OCI-LY1 (cell line): Measurements from ENCODE around the gene PARL.

Source experiments
- H2AFZ ChIP-seq: fragments of 200-600 bp; sonication (generic), shearing (Covaris generic); 2 replicates; pipeline ENCODE4 v1.6.0; 2014; ENCODE audit warnings: antibody characterized with exemption, mild to moderate bottlenecking, low read length
- H3F3A ChIP-seq: fragments of 200-600 bp; sonication (generic), shearing (Covaris generic); 2 replicates; pipeline ENCODE4 v1.6.0; 2014; ENCODE audit warnings: mild to moderate bottlenecking, antibody characterized with exemption, low read length, moderate library complexity; ENCODE audit not compliant: insufficient read depth
- H3K27ac ChIP-seq: fragments of 200-600 bp; sonication (generic); 2 replicates; pipeline ENCODE4 v1.5.1; 2014; ENCODE audit warnings: low read length, mixed run types, mild to moderate bottlenecking, low read depth; ENCODE audit not compliant: poor library complexity, severe bottlenecking
- H3K27me3 ChIP-seq: fragments of 200-600 bp; sonication (generic); 2 replicates; pipeline ENCODE4 v1.6.0; 2014; ENCODE audit warnings: antibody characterized with exemption, mild to moderate bottlenecking, low read length, moderate library complexity; ENCODE audit not compliant: insufficient read depth
- H3K36me3 ChIP-seq: fragments of 200-600 bp; sonication (generic); 2 replicates; pipeline ENCODE4 v1.6.1; 2014; ENCODE audit warnings: mild to moderate bottlenecking, antibody characterized with exemption, low read length, moderate library complexity, mixed read lengths; ENCODE audit not compliant: insufficient read depth
- H3K4me1 ChIP-seq: fragments of 200-600 bp; sonication (generic); 2 replicates; pipeline ENCODE4 v1.5.1; 2014; ENCODE audit warnings: mild to moderate bottlenecking, low read length, moderate library complexity; ENCODE audit not compliant: insufficient read depth, severe bottlenecking
- H3K4me2 ChIP-seq: fragments of 200-600 bp; sonication (generic), shearing (Covaris generic); 2 replicates; pipeline ENCODE4 v1.6.1; 2014; ENCODE audit warnings: low read length
- H3K4me3 ChIP-seq: fragments of 200-600 bp; sonication (generic); 2 replicates; pipeline ENCODE4 v1.5.1; 2014; ENCODE audit warnings: low read length, low read depth, mild to moderate bottlenecking, mixed read lengths; ENCODE audit not compliant: poor library complexity, severe bottlenecking
- H3K79me2 ChIP-seq: fragments of 200-600 bp; shearing (Covaris generic); 2 replicates; pipeline ENCODE4 v1.6.1; 2016; ENCODE audit warnings: mixed run types, low read length, mixed read lengths; ENCODE audit not compliant: insufficient read depth
- H3K9ac ChIP-seq: fragments of 200-600 bp; sonication (generic), shearing (Covaris generic); 2 replicates; pipeline ENCODE4 v1.6.1; 2014; ENCODE audit warnings: mild to moderate bottlenecking, low read length, mixed read lengths
- H3K9me2 ChIP-seq: fragments of 200-600 bp; sonication (generic), shearing (Covaris generic); 2 replicates; pipeline ENCODE4 v1.6.1; 2014; ENCODE audit warnings: low read depth, mild to moderate bottlenecking, low read length, mixed read lengths
- H3K9me3 ChIP-seq: fragments of 200-600 bp; shearing (Covaris generic); 2 replicates; pipeline ENCODE4 v1.6.1; 2014; ENCODE audit warnings: low read length, mixed read lengths
- H4K20me1 ChIP-seq: fragments of 200-600 bp; sonication (generic), shearing (Covaris generic); 2 replicates; pipeline ENCODE4 v1.6.0; 2016; ENCODE audit warnings: mild to moderate bottlenecking, low read length; ENCODE audit not compliant: insufficient read depth
- EZH2 ChIP-seq: fragments of 200-600 bp; sonication (generic), shearing (Covaris generic); IDR thresholded peaks from 2 replicates; pipeline ENCODE4 v1.8.0; 2017; ENCODE audit warnings: borderline replicate concordance, mixed run types, mild to moderate bottlenecking, antibody characterized with exemption, low read length, moderate library complexity, mixed read lengths
- TF ChIP-seq, protein P1 (sequence below): fragments of 200-600 bp; sonication (generic), shearing (Covaris generic); IDR thresholded peaks from 2 replicates; pipeline ENCODE4 v1.5.1; 2017; ENCODE audit warnings: mild to moderate bottlenecking, antibody characterized with exemption, low read length, moderate library complexity, mixed read lengths

PARL gene

DNA sequence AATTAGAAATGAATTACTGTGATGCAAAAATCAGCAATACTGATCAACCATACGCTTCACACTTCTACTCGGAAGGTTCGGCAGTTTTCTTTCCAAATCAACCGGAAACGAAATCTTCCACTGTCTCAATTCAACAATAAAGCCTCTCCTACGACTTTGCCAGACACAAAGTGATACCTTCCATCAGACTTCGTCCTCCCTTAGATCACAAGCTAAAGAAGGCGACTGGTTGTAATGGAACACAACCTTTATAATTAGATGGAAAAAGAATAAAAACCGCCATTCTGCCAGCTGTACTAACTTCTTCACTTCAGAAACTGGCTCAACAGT is 618 bp downstream of the PARL start:
- Histone ChIP-seq H3K9ac (peak overlapping the region; percentile 90), H4K20me1 (no peaks in the 10 kb centered on the region), H3K4me2 (peak overlapping the region; percentile 98), H2AFZ (no peak overlapping the region), H3K9me3 (no peaks in the 10 kb centered on the region), H3F3A (no peaks in the 10 kb centered on the region), H3K79me2 (peaks cover 51% of the 10 kb centered on the region), H3K36me3 (peaks cover 11% of the 10 kb centered on the region; the same call in 1 of the 2 replicates), H3K9me2 (no peaks in the 10 kb centered on the region), H3K4me1 (peaks cover 22% of the 10 kb centered on the region), H3K27me3 (no peaks in the 10 kb centered on the region), H3K4me3 (peak overlapping the region; percentile 85), H3K27ac (peak overlapping the region; percentile 84)
- TF ChIP-seq EZH2 = no peak
- TF ChIP-seq, protein P1, sequence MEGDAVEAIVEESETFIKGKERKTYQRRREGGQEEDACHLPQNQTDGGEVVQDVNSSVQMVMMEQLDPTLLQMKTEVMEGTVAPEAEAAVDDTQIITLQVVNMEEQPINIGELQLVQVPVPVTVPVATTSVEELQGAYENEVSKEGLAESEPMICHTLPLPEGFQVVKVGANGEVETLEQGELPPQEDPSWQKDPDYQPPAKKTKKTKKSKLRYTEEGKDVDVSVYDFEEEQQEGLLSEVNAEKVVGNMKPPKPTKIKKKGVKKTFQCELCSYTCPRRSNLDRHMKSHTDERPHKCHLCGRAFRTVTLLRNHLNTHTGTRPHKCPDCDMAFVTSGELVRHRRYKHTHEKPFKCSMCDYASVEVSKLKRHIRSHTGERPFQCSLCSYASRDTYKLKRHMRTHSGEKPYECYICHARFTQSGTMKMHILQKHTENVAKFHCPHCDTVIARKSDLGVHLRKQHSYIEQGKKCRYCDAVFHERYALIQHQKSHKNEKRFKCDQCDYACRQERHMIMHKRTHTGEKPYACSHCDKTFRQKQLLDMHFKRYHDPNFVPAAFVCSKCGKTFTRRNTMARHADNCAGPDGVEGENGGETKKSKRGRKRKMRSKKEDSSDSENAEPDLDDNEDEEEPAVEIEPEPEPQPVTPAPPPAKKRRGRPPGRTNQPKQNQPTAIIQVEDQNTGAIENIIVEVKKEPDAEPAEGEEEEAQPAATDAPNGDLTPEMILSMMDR = no peak

DNA sequence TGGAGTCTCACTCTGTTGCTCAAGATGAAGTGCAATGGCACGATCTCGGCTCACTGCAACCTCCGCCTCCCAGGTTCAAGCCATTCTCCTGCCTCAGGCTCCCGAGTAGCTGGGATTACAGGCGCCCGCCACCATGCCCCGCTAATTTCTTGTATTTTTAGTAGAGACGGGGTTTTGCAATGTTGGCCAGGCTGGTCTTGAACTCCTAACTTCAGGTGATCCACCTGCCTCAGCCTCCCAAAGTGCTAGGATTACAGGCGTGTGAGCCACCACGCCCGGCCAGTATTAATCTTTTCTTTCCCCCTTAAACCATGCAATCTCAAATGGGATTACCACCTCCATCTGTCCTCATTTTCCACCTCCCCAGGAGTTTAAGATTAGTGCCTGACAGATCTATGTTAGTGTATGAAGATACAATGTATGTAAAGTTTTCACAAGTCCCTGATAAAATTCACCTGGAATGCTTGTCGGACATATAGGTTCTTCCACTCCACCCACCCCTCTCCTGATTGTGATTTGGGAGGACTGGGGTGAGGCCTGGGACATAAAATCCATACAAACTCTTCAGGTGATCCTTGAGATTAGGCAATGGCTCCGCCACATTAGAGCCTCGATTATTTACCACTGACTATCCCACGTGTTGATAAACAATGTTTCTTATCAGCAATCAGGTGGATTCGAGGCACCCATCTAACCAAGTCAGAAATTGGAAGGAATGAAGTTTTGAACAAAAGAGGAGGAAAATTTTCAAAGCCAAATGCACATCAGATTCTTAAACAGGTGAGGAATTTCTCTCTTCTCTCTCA is 1.2 kb downstream of the PARL start:
- Histone ChIP-seq H3K9me3 (no peaks in the 10 kb centered on the region), H3K4me2 (peak overlapping the region; percentile 98), H3K9me2 (no peaks in the 10 kb centered on the region), H3K27me3 (no peaks in the 10 kb centered on the region), H4K20me1 (no peaks in the 10 kb centered on the region), H3K27ac (peak overlapping the region; percentile 84), H2AFZ (no peak overlapping the region), H3K36me3 (peaks cover 13% of the 10 kb centered on the region; the same call in 1 of the 2 replicates), H3K4me3 (peak overlapping the region; percentile 85), H3K79me2 (peaks cover 57% of the 10 kb centered on the region), H3K9ac (peak overlapping the region; percentile 90), H3F3A (no peaks in the 10 kb centered on the region), H3K4me1 (peaks cover 22% of the 10 kb centered on the region)
- TF ChIP-seq, protein P1 = no peak
- TF ChIP-seq EZH2 = no peak

DNA sequence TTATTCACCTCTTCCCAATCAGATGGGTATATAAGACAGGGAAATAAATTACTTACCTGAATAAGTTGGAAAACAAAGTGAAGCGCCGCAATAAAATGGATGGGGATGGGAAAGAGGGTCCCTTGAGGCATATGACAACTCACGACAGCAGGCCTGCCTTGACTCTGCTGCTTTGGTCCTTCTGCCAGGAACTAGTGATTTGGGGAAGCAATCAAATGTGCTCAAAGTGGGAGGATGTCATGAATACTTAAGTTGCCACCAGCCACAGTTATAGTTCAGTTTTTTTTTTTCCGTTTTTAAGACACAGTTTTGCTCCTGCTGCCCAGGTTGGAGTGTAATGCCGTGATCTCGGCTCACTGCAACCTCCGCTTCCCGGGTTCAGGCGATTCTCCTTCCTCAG is 4.6 kb downstream of the PARL start:
- H4K20me1 ChIP-seq = no peaks in the 10 kb centered on the region
- TF ChIP-seq, protein P1 = no peak
- no peak for TF ChIP-seq EZH2
- H3K36me3 ChIP-seq = peaks cover 32% of the 10 kb centered on the region; the same call in 1 of the 2 replicates
- H3K9me2 ChIP-seq = no peaks in the 10 kb centered on the region
- H2AFZ ChIP-seq = no peak overlapping the region
- H3F3A ChIP-seq = no peaks in the 10 kb centered on the region
- H3K27ac ChIP-seq = no peak overlapping the region
- no peak overlapping the region for H3K4me3 ChIP-seq
- no peaks in the 10 kb centered on the region for H3K27me3 ChIP-seq
- no peak overlapping the region for H3K4me2 ChIP-seq
- peaks cover 19% of the 10 kb centered on the region for H3K4me1 ChIP-seq
- H3K9me3 ChIP-seq = no peaks in the 10 kb centered on the region
- H3K9ac ChIP-seq = no peak overlapping the region
- peaks cover 82% of the 10 kb centered on the region for H3K79me2 ChIP-seq
